ENCODE data around the gene PRPF6. TPM values are rescaled to one million over a fixed set of nuclear protein-coding genes. Genes with fewer than 3 reads are reported as not detected.

Gene PRPF6
- total and polyA plus RNA-seq, 2 of the 13 experiments (the other 11 are each of a cell fraction or from before 2014, with no cell fraction given), result 63.7 to 101 TPM

DNA sequence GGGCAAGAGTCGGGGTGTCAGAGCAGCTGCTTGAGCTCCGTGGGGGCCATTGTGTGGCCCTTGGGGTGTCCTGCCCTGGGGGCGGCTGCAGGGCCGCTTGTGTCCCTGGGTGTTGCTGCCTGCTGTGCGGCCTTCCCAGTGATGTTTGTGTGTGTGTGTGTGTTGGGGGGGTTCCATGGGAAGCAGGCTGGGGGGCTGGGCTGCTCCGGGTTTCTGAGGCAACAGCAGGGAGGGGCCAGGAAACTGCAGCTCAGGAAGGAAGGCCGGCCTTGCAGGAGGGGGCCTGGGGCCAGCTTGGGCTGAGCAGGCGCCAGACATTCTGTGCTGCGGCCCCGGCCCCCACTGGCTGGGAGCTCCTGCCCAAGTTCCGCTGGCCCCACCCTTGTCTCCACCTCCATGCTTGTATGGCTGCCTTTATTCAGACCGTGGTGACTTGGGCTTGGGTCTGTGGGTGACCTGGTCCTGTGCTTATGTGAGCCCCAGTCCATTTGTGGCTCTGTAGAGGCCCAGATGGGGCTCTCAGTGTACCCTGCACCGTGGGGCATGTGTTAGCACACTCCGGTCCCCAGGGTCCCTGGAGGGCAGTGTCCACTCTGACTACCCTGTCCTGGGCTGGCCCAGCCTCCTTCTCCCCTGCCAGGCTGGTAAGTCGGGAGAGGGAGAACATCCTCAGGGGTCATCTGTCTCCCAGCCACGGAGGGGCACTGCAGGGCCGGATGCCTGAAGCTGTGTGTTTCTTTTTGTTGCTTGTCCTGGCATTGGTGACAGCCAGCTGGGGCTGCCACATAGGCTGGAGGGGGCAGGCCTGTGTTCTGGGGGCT, 73.1 kb downstream of the PRPF6 start (continued):
- TF ChIP-seq SATB2 (CRISPR knock-in tag; IDR thresholded peaks at IDR 0.05), result peak; percentile 76; the same call in 1 of the 2 replicates
- no peak for TF ChIP-seq SUZ12 (IDR thresholded peaks at IDR 0.05; ENCODE audit: low read depth, low read length)
- TF ChIP-seq CREB1 (IDR thresholded peaks at IDR 0.05), result no peak
- TF ChIP-seq CREB1 (CRISPR knock-in tag; IDR thresholded peaks at IDR 0.05), result no peak
- TF ChIP-seq SPEN (CRISPR knock-in tag; IDR thresholded peaks at IDR 0.05; ENCODE audit: low read depth), result peak; percentile 79; the same call in 1 of the 2 replicates
- TF ChIP-seq, protein P1, sequence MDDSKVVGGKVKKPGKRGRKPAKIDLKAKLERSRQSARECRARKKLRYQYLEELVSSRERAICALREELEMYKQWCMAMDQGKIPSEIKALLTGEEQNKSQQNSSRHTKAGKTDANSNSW (CRISPR knock-in tag; IDR thresholded peaks at IDR 0.05; ENCODE audit: borderline replicate concordance), result no peak
- TF ChIP-seq ZNF441 (CRISPR knock-in tag; IDR thresholded peaks at IDR 0.05; ENCODE audit: borderline replicate concordance), result peak; percentile 78
- no peak for TF ChIP-seq TOE1 (CRISPR knock-in tag; IDR thresholded peaks at IDR 0.05)
- peak; percentile 50; the same call in 1 of the 2 replicates for TF ChIP-seq ARNTL (CRISPR knock-in tag; IDR thresholded peaks at IDR 0.05)
- TF ChIP-seq, protein P2, sequence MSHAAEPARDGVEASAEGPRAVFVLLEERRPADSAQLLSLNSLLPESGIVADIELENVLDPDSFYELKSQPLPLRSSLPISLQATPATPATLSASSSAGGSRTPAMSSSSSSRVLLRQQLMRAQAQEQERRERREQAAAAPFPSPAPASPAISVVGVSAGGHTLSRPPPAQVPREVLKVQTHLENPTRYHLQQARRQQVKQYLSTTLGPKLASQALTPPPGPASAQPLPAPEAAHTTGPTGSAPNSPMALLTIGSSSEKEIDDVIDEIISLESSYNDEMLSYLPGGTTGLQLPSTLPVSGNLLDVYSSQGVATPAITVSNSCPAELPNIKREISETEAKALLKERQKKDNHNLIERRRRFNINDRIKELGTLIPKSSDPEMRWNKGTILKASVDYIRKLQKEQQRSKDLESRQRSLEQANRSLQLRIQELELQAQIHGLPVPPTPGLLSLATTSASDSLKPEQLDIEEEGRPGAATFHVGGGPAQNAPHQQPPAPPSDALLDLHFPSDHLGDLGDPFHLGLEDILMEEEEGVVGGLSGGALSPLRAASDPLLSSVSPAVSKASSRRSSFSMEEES (CRISPR knock-in tag; IDR thresholded peaks at IDR 0.05), result peak; percentile 64; the same call in 1 of the 2 replicates
- TF ChIP-seq TAF15 (IDR thresholded peaks at IDR 0.05; ENCODE audit: low read depth, low read length, poor library complexity, severe bottlenecking), result no peak
- TF ChIP-seq, protein P3, sequence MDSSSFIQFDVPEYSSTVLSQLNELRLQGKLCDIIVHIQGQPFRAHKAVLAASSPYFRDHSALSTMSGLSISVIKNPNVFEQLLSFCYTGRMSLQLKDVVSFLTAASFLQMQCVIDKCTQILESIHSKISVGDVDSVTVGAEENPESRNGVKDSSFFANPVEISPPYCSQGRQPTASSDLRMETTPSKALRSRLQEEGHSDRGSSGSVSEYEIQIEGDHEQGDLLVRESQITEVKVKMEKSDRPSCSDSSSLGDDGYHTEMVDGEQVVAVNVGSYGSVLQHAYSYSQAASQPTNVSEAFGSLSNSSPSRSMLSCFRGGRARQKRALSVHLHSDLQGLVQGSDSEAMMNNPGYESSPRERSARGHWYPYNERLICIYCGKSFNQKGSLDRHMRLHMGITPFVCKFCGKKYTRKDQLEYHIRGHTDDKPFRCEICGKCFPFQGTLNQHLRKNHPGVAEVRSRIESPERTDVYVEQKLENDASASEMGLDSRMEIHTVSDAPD (CRISPR knock-in tag; IDR thresholded peaks at IDR 0.05), result no peak
- TF ChIP-seq NFIC (IDR thresholded peaks at IDR 0.05; ENCODE audit: low read length), result no peak
- peak; percentile 60 for TF ChIP-seq SP4 (CRISPR knock-in tag; IDR thresholded peaks at IDR 0.05)
- peak; percentile 74; the same call in 1 of the 2 replicates for TF ChIP-seq ZNF160 (CRISPR knock-in tag; IDR thresholded peaks at IDR 0.05)
- TF ChIP-seq NONO (IDR thresholded peaks at IDR 0.05), result no peak
- peak; percentile 68; the same call in 1 of the 2 replicates for TF ChIP-seq NONO (CRISPR knock-in tag; conservative IDR thresholded peaks at IDR 0.05)
- TF ChIP-seq MXI1 (IDR thresholded peaks at IDR 0.05; ENCODE audit: borderline replicate concordance, low read depth, low read length), result no peak
- TF ChIP-seq, protein P4, sequence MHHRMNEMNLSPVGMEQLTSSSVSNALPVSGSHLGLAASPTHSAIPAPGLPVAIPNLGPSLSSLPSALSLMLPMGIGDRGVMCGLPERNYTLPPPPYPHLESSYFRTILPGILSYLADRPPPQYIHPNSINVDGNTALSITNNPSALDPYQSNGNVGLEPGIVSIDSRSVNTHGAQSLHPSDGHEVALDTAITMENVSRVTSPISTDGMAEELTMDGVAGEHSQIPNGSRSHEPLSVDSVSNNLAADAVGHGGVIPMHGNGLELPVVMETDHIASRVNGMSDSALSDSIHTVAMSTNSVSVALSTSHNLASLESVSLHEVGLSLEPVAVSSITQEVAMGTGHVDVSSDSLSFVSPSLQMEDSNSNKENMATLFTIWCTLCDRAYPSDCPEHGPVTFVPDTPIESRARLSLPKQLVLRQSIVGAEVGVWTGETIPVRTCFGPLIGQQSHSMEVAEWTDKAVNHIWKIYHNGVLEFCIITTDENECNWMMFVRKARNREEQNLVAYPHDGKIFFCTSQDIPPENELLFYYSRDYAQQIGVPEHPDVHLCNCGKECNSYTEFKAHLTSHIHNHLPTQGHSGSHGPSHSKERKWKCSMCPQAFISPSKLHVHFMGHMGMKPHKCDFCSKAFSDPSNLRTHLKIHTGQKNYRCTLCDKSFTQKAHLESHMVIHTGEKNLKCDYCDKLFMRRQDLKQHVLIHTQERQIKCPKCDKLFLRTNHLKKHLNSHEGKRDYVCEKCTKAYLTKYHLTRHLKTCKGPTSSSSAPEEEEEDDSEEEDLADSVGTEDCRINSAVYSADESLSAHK (CRISPR knock-in tag; IDR thresholded peaks at IDR 0.05; ENCODE audit: borderline replicate concordance), result 0 out of 2 replicates have a peak, but pooled peaks have one; percentile 38
- TF ChIP-seq ZFP62 (CRISPR knock-in tag; IDR thresholded peaks at IDR 0.05), result no peak
- TF ChIP-seq ZNF292 (CRISPR knock-in tag; IDR thresholded peaks at IDR 0.05; ENCODE audit: borderline replicate concordance, low read depth), result peak; percentile 77; the same call in 1 of the 2 replicates
- TF ChIP-seq RBM22 (optimal IDR thresholded peaks at IDR 0.05; ENCODE audit: low read length), result peak; percentile 19
- peak; percentile 81 for TF ChIP-seq MED1 (CRISPR knock-in tag; IDR thresholded peaks at IDR 0.05)
- TF ChIP-seq, protein P5, sequence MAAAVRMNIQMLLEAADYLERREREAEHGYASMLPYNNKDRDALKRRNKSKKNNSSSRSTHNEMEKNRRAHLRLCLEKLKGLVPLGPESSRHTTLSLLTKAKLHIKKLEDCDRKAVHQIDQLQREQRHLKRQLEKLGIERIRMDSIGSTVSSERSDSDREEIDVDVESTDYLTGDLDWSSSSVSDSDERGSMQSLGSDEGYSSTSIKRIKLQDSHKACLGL (CRISPR knock-in tag; IDR thresholded peaks at IDR 0.05), result peak; percentile 81
- TF ChIP-seq HOXD1 (CRISPR knock-in tag; IDR thresholded peaks at IDR 0.05), result peak; percentile 45

All from HepG2 (cell line).